ENCODE measurements around the gene LHFPL3.

- TF ChIP-seq CTCF (IDR thresholded peaks at IDR 0.05; ENCODE audit: low read depth, low read length) (no peak), POLR2A (IDR thresholded peaks at IDR 0.05; ENCODE audit: extremely low read depth, insufficient read length) (no peak), MAX (IDR thresholded peaks at IDR 0.05; ENCODE audit: low read depth, low read length) (no peak)
Observed at GRCh38 chr7:104535841-104536240, 207.4 kb downstream of the LHFPL3 start.
